SJSA1 (cell line): ENCODE data around the gene LYSMD2. TPM values are rescaled to one million over a fixed set of nuclear protein-coding genes. Genes with fewer than 3 reads are reported as not detected.

Experiments
- DNase-seq, 2 experiments: peaks; one replicate each; pipeline ENCODE4 v3.0.0-alpha.2; 2015 to 2020; ENCODE audit warnings: low spot score in 2 of 2, low read depth in 1 of 2
- H3K27ac ChIP-seq: fragments of 250-450 bp; sonication (Bioruptor Pico); 2 replicates; pipeline ENCODE4 v1.5.1; 2020; ENCODE audit warnings: mild to moderate bottlenecking, moderate library complexity
- H3K27me3 ChIP-seq: fragments of 250-450 bp; sonication (Bioruptor Pico); replicated peaks from 2 replicates; pipeline ENCODE4 v1.5.1; 2020; ENCODE audit warnings: mild to moderate bottlenecking, moderate library complexity
- H3K36me3 ChIP-seq: fragments of 250-450 bp; sonication (Bioruptor Pico); 2 replicates; pipeline ENCODE4 v1.5.1; 2020; ENCODE audit warnings: mild to moderate bottlenecking
- H3K4me1 ChIP-seq: fragments of 250-450 bp; sonication (Bioruptor Pico); replicated peaks from 2 replicates; pipeline ENCODE4 v1.6.1; 2021; ENCODE audit warnings: mild to moderate bottlenecking
- H3K4me3 ChIP-seq: fragments of 250-450 bp; sonication (Bioruptor Pico); 2 replicates; pipeline ENCODE4 v1.5.1; 2020; ENCODE audit warnings: mild to moderate bottlenecking
- H3K9me3 ChIP-seq: fragments of 250-450 bp; sonication (Bioruptor Pico); replicated peaks from 2 replicates; pipeline ENCODE4 v1.5.1; 2020; ENCODE audit warnings: mild to moderate bottlenecking
- total RNA-seq: library from RNA; depleted of rRNA; stranded (reverse); fragments of >200 nt; shearing (Covaris generic); gene quantifications from 2 replicates; pipeline ENCODE4 v1.2.3, GENCODE V29; 2014

Gene LYSMD2
- total RNA-seq, 1 experiment from 2014 or later = 11.5 TPM

- Histone ChIP-seq H3K27me3 (no peaks in the 10 kb centered on the region), H3K27ac (no peak overlapping the region), H3K4me1 (peaks cover 9% of the 10 kb centered on the region), H3K4me3 (no peak overlapping the region), H3K36me3 (no peaks in the 10 kb centered on the region), H3K9me3 (no peaks in the 10 kb centered on the region)
- no peak for DNase-seq
These were observed 16.1 kb downstream of the LYSMD2 start for GRCh38 chr15:51721199-51721960.

- Histone ChIP-seq H3K9me3 (no peaks in the 10 kb centered on the region), H3K4me1 (0 out of 2 replicates have a peak, but pooled peaks cover 5% of the 10 kb centered on the region), H3K4me3 (no peak overlapping the region), H3K27ac (no peak overlapping the region), H3K27me3 (no peaks in the 10 kb centered on the region), H3K36me3 (no peaks in the 10 kb centered on the region)
- DNase-seq = no peak
These were observed 17.1 kb downstream of the LYSMD2 start for GRCh38 chr15:51720201-51720995.

GRCh38 chr15:51718746-51719145 is 18.7 kb downstream of the LYSMD2 start:
- Histone ChIP-seq H3K4me3 (no peak overlapping the region), H3K4me1 (0 out of 2 replicates have a peak, but pooled peaks cover 5% of the 10 kb centered on the region), H3K27me3 (no peaks in the 10 kb centered on the region), H3K36me3 (no peaks in the 10 kb centered on the region), H3K27ac (no peak overlapping the region), H3K9me3 (no peaks in the 10 kb centered on the region)
- no peak for DNase-seq

DNA sequence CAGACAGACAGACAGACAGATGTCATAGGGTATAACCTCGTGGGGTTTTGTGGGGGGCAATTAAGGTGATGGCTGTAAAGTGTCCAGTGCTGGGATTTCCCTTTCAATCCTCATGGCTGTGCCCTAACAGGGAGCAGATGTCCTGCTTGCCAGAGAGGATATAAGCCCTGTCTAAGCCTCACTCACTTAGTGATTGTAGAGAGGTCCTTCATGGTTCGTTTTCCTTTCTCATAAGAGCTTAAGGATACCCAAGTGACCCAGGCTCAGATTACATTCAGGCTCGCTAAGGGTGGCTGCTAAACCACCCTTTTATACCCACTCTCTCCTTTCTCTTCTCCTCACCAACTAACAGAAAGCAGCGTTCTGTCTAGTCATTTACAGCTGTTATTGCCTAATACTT is 19.2 kb downstream of the LYSMD2 start:
- no peak for DNase-seq
- Histone ChIP-seq H3K4me1 (0 out of 2 replicates have a peak, but pooled peaks cover 5% of the 10 kb centered on the region), H3K27ac (no peak overlapping the region), H3K9me3 (no peaks in the 10 kb centered on the region), H3K36me3 (no peaks in the 10 kb centered on the region), H3K4me3 (no peak overlapping the region), H3K27me3 (no peaks in the 10 kb centered on the region; the same call in 1 of the 2 replicates)

- Histone ChIP-seq H3K27me3 (no peaks in the 10 kb centered on the region; the same call in 1 of the 2 replicates), H3K9me3 (no peaks in the 10 kb centered on the region), H3K4me3 (no peak overlapping the region), H3K27ac (no peak overlapping the region), H3K4me1 (no peaks in the 10 kb centered on the region), H3K36me3 (no peaks in the 10 kb centered on the region)
- no peak for DNase-seq
These were observed 22.5 kb downstream of the LYSMD2 start for GRCh38 chr15:51714911-51715310.

DNA sequence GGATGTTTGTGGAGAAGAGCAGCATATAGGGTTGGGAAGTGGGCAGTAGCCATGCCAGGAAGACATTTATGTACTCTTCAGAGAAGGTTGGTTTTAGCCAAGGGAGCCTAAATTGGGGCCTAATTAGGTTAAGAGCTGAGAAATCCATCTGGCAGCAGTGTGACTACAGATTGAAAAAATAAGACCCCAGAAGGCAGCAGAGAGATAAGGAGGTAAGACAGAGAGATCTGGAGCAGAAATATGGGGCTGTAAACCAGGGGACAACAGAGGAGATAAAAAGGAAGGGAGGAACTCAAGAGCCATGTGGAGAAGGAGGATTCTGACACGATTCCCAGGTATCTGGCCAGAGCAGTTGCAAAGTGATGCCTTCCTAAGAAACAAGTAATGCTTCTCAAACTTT is 23.3 kb downstream of the LYSMD2 start:
- H3K4me3 ChIP-seq = no peak overlapping the region
- no peak overlapping the region for H3K27ac ChIP-seq
- no peaks in the 10 kb centered on the region; the same call in 1 of the 2 replicates for H3K27me3 ChIP-seq
- DNase-seq = no peak
- H3K4me1 ChIP-seq = no peaks in the 10 kb centered on the region
- H3K36me3 ChIP-seq = no peaks in the 10 kb centered on the region
- no peaks in the 10 kb centered on the region for H3K9me3 ChIP-seq

- H3K27me3 ChIP-seq = no peaks in the 10 kb centered on the region; the same call in 1 of the 2 replicates
- no peak for DNase-seq
- no peaks in the 10 kb centered on the region for H3K4me1 ChIP-seq
- no peak overlapping the region for H3K4me3 ChIP-seq
- no peak overlapping the region for H3K27ac ChIP-seq
- H3K9me3 ChIP-seq = no peaks in the 10 kb centered on the region
- no peaks in the 10 kb centered on the region for H3K36me3 ChIP-seq
These were observed 28.4 kb downstream of the LYSMD2 start for GRCh38 chr15:51709031-51709430.

DNA sequence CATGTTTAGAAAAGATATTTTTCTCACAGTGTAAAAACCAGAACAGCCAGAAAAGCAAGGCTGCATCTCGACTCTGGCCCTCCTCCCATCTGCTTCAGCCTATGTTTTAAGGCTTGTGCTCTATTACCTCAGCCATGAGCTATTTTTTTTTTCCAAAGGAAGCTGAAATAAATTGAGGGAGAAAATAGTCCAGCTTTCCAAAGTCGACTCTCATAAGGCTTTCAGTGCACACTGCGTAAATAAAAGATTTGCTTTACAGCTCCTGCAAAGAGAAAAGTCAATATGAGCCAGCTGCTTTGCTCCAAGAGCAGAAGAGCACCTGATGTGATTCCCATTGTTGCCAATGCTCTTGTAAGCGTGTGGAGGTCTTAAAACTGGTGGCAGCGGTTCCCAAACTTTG is 29.4 kb downstream of the LYSMD2 start:
- no peak for DNase-seq
- no peaks in the 10 kb centered on the region for H3K4me1 ChIP-seq
- no peaks in the 10 kb centered on the region for H3K9me3 ChIP-seq
- no peaks in the 10 kb centered on the region for H3K36me3 ChIP-seq
- H3K27me3 ChIP-seq = no peaks in the 10 kb centered on the region; the same call in 1 of the 2 replicates
- H3K27ac ChIP-seq = no peak overlapping the region
- no peak overlapping the region for H3K4me3 ChIP-seq

DNA sequence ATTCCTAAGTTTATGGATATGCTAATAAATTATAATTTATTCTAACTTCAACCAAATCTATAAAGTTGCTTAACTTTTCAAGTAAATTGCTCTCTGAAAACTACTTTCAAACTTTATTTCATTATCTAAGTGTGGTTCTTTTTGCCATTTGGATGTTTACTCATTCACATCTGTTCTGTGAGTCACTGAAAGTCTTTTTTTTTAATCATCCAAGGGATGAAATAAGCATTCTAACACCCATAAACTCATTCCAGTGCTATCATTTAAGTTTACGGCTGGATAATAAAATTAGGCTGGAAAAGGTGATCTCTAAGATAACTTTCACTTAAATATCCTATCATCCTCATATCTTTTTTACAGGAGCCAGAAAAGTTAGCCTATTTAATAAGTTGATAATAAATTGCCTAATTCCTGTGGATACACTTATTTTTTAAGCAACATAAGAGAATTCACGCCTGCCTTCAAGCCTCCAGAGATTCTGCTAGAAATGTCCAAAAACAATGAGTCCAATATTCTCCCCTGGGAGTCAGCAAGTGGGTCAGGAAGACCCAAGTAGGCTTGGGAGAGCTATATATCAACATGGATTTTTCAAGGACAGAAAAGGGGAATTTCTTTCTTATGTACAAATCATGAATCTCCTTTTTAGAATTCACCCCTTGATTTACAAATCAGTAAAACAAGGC is 30.4 kb downstream of the LYSMD2 start:
- no peak for DNase-seq
- no peak overlapping the region for H3K27ac ChIP-seq

DNA sequence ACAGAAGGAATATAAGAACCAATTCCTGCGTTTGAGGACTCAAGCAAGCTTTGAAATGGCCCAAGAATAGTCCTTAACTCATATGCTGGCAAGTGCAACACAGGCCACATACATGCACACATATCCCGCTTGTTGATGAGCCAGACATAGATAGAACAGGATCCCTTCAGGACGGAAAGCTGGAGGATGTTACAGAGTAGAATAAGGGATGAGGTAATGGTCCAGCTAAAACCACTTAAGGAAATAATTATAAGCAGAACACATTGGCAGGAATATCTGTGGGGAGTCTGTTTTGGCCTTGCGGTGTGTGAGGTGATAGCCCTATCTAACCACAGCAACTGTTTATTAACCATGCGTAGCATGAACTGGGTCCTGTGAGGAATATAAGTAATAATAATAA is 31.2 kb downstream of the LYSMD2 start:
- Histone ChIP-seq H3K36me3 (no peaks in the 10 kb centered on the region), H3K27me3 (no peaks in the 10 kb centered on the region), H3K27ac (no peak overlapping the region), H3K4me1 (no peaks in the 10 kb centered on the region), H3K4me3 (no peak overlapping the region), H3K9me3 (no peaks in the 10 kb centered on the region)
- DNase-seq = no peak

More for the DNA sequence above, 30.4 kb downstream of the LYSMD2 start:
- no peaks in the 10 kb centered on the region for H3K36me3 ChIP-seq
- no peaks in the 10 kb centered on the region for H3K9me3 ChIP-seq
- no peak overlapping the region for H3K4me3 ChIP-seq
- H3K27me3 ChIP-seq = no peaks in the 10 kb centered on the region
- H3K4me1 ChIP-seq = no peaks in the 10 kb centered on the region

GRCh38 chr15:51702710-51703109 is 34.7 kb downstream of the LYSMD2 start:
- Histone ChIP-seq H3K4me3 (no peak overlapping the region), H3K27ac (no peak overlapping the region)

GRCh38 chr15:51699373-51699772 is 38.1 kb downstream of the LYSMD2 start:
- H3K27ac ChIP-seq = no peak overlapping the region
- H3K36me3 ChIP-seq = no peaks in the 10 kb centered on the region
- no peaks in the 10 kb centered on the region for H3K9me3 ChIP-seq
- peaks cover 15% of the 10 kb centered on the region; the same call in 1 of the 2 replicates for H3K27me3 ChIP-seq
- no peak for DNase-seq
- H3K4me3 ChIP-seq = no peak overlapping the region
- no peaks in the 10 kb centered on the region for H3K4me1 ChIP-seq

More at GRCh38 chr15:51702710-51703109, 34.7 kb downstream of the LYSMD2 start:
- no peaks in the 10 kb centered on the region for H3K9me3 ChIP-seq
- peaks cover 15% of the 10 kb centered on the region; the same call in 1 of the 2 replicates for H3K27me3 ChIP-seq
- H3K4me1 ChIP-seq = no peaks in the 10 kb centered on the region
- DNase-seq = no peak
- no peaks in the 10 kb centered on the region for H3K36me3 ChIP-seq

DNA sequence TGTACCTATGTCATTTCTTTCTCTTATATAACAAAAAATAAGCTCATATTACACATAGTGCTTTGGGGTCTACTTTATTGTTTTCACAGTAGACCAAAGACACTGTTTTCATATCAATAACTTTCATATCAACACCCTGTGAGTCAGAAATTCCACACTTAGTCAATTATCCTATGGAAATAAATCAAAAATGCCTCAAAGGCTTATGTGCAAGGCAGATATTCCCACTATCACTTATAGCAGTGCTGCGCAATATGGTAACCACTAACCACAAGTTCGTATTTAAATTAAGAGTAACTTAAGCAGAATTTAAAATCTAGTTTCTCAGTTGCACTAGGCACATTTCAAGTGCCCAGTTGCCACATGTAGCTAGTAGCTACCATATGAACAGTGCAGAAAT is 40.3 kb downstream of the LYSMD2 start:
- Histone ChIP-seq H3K4me3 (no peak overlapping the region), H3K27ac (no peak overlapping the region), H3K36me3 (no peaks in the 10 kb centered on the region), H3K27me3 (peaks cover 18% of the 10 kb centered on the region), H3K4me1 (no peaks in the 10 kb centered on the region), H3K9me3 (no peaks in the 10 kb centered on the region)
- DNase-seq = no peak
